GM12873 (cell line): ENCODE data around the gene MTA3.
A peak's percentile ranks its signal among the peaks of the same experiment; 100 is the strongest.

Experiments
- CTCF ChIP-seq: IDR thresholded peaks from 2 replicates; pipeline ENCODE4 v1.5.1; 2012; ENCODE audit warnings: low read depth, mild to moderate bottlenecking, moderate library complexity, low read length, control low read depth; ENCODE audit not compliant: insufficient read depth; ENCODE audit errors: missing control alignments

Gene MTA3

DNA sequence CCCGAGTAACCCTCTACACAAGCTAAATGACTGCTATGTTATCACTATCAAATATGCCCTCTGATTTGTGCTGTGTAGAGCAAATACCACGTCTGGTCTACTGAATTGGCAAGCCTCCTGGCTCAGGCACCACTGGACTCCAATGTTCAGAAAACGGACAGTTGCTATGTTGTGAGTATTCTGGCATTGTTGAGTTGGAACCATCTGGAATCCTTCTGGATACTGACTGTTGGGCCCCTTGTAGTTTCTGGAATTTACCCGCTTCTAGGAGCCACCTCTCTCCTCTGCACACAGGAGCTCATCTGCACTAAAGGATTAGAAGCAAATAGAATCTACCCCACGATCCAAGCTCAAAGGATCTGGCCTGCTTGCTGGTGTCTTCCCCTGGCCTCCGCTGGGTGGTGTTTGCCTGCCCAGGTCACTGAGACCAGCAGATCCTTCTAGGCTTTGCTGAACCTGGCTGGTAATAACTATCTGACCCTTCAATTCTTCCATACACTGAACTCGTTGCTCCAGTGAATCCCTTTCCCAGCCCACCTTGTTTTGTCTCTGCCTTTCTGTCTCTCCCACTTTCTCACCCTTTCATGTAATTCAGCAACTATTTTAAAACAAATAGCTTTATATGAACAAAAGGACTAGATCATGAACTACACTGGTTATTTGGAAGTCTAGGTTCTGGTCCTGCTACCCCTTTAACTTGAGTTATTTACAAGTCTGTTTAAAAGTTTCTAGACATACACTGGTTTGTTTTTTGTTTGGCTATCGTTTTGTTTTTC lies 226.0 kb downstream of the MTA3 start:
- TF ChIP-seq CTCF = peak; percentile 74

DNA sequence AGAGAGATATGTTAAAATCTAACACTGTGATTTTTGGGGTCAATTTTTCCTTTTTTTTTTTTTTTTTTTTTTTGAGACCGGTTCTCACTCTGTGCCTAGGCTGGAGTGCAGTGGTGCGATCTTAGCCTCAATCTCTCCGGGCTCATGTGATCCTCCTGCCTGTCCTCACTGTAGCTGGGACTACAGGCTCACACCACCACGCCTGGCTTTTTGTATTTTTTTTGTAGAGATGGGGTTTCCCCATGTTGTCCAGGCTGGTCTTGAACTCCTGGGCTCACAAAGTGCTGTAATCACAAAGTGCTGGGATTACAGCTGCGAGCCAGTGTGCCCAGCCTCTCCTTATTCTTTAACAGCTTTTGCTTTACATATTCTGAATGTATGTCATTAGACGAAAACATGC lies 226.8 kb downstream of the MTA3 start:
- no peak for TF ChIP-seq CTCF

DNA sequence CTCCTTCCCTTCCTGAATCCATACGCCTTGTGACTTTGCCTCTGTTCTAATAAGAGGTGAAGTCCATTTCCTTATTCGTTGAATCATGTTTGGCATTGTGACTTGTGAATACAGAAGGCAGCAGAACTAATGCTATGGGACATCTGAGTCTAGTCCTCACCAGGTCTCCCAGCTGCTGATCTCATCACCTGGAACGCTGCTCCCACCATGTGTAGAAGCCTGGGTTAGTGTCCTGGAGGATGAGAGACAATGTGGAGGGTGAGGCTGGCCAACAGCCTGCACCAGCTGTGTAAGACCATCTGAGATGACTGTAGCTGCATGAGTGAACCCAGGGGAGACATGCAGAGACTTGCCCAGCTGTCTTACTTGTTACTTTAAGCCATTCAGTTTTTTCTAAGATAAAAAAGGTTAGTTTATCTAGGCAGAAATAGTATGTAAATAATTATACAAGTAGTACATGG lies 227.4 kb downstream of the MTA3 start:
- TF ChIP-seq CTCF = no peak

DNA sequence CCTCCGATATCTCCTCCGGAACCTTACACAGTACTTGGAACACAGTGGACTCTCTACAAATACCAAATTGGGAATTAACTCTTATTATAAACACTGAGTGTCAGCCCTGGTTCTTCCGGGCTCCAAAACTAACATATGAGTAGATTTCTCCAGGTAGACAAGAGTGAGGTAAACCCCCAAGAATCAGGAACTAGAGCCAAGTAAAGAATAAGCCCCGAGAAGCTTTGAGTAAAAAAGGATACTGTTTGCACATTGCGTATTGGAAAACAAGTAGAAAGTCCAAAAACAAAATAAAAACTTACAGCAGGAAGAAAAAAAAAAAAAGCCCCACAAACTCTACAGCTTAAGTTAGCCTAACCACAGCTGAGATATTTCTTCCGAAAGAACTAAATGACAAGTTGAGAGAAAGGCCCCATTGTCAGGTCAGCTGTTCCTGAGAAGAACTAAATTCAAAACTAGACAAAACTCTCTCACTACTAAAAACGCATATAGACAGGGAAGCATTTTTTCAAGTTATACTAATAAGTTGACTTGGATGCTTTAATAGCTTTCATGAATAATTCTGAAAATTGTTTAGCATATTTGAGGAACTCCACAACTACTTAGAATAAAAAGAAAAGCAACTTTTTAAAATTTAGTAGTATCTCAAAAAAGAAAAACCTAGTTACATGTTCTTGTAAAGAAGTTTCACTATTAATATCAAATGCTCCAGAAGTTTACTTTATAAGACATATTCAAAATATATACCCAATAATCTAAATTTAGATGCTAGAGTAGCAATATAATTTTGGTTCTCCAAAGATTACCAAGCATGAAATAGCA lies 228.2 kb downstream of the MTA3 start:
- no peak for TF ChIP-seq CTCF

DNA sequence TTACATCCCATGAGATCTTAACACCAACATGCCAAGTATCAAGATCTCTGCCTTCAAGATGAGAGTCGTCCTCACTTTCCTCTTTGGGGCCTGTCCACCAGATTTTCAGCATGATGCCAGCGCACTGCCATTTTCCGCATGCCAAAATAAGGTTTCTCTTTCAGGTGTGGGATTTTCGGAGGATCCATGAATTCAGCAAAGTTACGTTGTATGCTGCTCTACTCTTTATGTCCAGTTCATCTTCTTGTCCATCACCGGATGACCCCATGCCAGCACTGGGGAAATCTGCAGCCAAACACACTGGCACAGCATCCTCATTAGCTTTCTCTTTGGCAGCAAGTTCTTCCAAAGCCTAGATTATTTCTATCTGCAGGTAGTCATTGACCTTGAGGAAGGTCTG lies 228.8 kb downstream of the MTA3 start:
- TF ChIP-seq CTCF = no peak

DNA sequence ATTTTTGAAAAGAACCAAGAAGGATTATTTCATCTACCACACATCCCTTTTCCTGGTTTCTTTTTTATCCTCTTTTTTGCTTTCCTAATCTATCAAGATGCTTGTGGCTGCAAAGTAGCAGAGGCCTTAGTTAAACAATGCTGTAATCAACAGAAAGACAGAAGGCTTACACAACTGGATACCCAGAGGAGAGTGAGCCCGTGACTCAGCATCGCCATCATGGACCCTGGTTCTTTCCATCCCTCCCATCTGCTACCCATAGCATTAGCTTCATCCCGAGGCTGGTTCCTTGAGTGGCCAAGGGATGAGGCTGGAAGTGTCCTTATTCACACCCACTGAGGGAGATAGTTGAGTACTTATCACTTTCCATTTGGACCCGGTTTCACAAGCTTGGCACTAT lies 231.4 kb downstream of the MTA3 start:
- no peak for TF ChIP-seq CTCF

- no peak for TF ChIP-seq CTCF
Measured at GRCh38 chr2:42800461-42800962, 232.1 kb downstream of the MTA3 start.
